GM23338 (cell line): Measurements from ENCODE around the gene MAP1LC3A. TPM values are rescaled to one million over a fixed set of nuclear protein-coding genes. Genes with fewer than 3 reads are reported as not detected.

Source experiments
- ATAC-seq: fragments of 200-7000 bp; cut with Tn5 transposase; 3 replicates; pipeline ENCODE4 v1.9.1; 2020
- DNase-seq: peaks from one replicate; pipeline ENCODE4 v3.0.0-alpha.2; 2015; ENCODE audit warnings: low spot score
- H2AFZ ChIP-seq: fragments of 200-600 bp; sonication (generic); 2 replicates; pipeline ENCODE4 v1.8.0; 2016; ENCODE audit warnings: antibody characterized with exemption, mild to moderate bottlenecking, moderate library complexity
- H3F3A ChIP-seq: fragments of 200-600 bp; sonication (generic); replicated peaks from 2 replicates; pipeline ENCODE4 v1.8.0; 2017; ENCODE audit warnings: antibody characterized with exemption, mixed run types, low read depth
- H3K27ac ChIP-seq: fragments of 200-600 bp; sonication (generic); 2 replicates; pipeline ENCODE4 v1.6.1; 2016; ENCODE audit warnings: low read depth
- H3K27me3 ChIP-seq: fragments of 200-600 bp; sonication (generic); 2 replicates; pipeline ENCODE4 v1.8.0; 2016; ENCODE audit warnings: mild to moderate bottlenecking, mixed run types, moderate library complexity; ENCODE audit not compliant: insufficient read depth
- H3K36me3 ChIP-seq: fragments of 200-600 bp; sonication (generic); 2 replicates; pipeline ENCODE4 v1.8.0; 2016; ENCODE audit warnings: mild to moderate bottlenecking; ENCODE audit not compliant: insufficient read depth
- H3K4me1 ChIP-seq: fragments of 200-600 bp; sonication (generic); 2 replicates; pipeline ENCODE4 v1.8.0; 2016; ENCODE audit warnings: mild to moderate bottlenecking, moderate library complexity; ENCODE audit not compliant: insufficient read depth
- H3K4me2 ChIP-seq: fragments of 200-600 bp; sonication (generic); 2 replicates; pipeline ENCODE4 v1.7.1; 2017; ENCODE audit warnings: mixed run types
- H3K4me3 ChIP-seq: fragments of 200-600 bp; sonication (generic); 2 replicates; pipeline ENCODE4 v1.6.1; 2016; ENCODE audit warnings: mixed run types
- H3K79me2 ChIP-seq: fragments of 200-600 bp; sonication (generic); replicated peaks from 2 replicates; pipeline ENCODE4 v1.8.0; 2017; ENCODE audit warnings: mild to moderate bottlenecking; ENCODE audit not compliant: insufficient read depth
- H3K9me2 ChIP-seq: fragments of 200-600 bp; sonication (generic); 2 replicates; pipeline ENCODE4 v1.8.0; 2017; ENCODE audit not compliant: insufficient read depth
- H4K20me1 ChIP-seq: fragments of 200-600 bp; sonication (generic); replicated peaks from 2 replicates; pipeline ENCODE4 v1.8.0; 2017; ENCODE audit warnings: mild to moderate bottlenecking; ENCODE audit not compliant: insufficient read depth
- H3K27ac Mint-ChIP-seq: 2 replicates; pipeline ENCODE4 v1.8.0; 2020; ENCODE audit warnings: inconsistent platforms, mild to moderate bottlenecking, moderate library complexity, mixed read lengths
- H3K27me3 Mint-ChIP-seq: 3 replicates; pipeline ENCODE4 v1.8.0; 2022; ENCODE audit warnings: low read depth, mild to moderate bottlenecking, moderate library complexity, mixed read lengths, inconsistent platforms; ENCODE audit not compliant: insufficient read depth, poor library complexity
- H3K36me3 Mint-ChIP-seq: 3 replicates; pipeline ENCODE4 v1.8.0; 2021; ENCODE audit warnings: low read depth, mild to moderate bottlenecking, inconsistent platforms, moderate library complexity, mixed read lengths
- H3K4me1 Mint-ChIP-seq: 3 replicates; pipeline ENCODE4 v1.8.0; 2020; ENCODE audit warnings: mild to moderate bottlenecking, inconsistent platforms, mixed read lengths
- H3K4me3 Mint-ChIP-seq: 3 replicates; pipeline ENCODE4 v1.8.0; 2021; ENCODE audit warnings: moderate library complexity, mild to moderate bottlenecking, inconsistent platforms, mixed read lengths
- H3K9me3 Mint-ChIP-seq: 3 replicates; pipeline ENCODE4 v1.8.0; 2020; ENCODE audit warnings: moderate library complexity, mild to moderate bottlenecking, inconsistent platforms, mixed read lengths
- CREB1 ChIP-seq: fragments of 250-450 bp; sonication (Bioruptor Pico); IDR thresholded peaks from 2 replicates; pipeline ENCODE4 v1.5.0; 2020; ENCODE audit warnings: low read depth, mild to moderate bottlenecking, moderate library complexity
- ETS1 ChIP-seq: IDR thresholded peaks from 2 replicates; pipeline ENCODE4 v1.6.1; 2016; ENCODE audit warnings: antibody characterized with exemption
- EZH2phosphoT487 ChIP-seq: fragments of 200-600 bp; sonication (generic); IDR thresholded peaks from one replicate; pipeline ENCODE4 v1.8.1; 2018; ENCODE audit warnings: antibody characterized with exemption; ENCODE audit not compliant: unreplicated experiment
- POLR2AphosphoS5 ChIP-seq: IDR thresholded peaks from 2 replicates; pipeline ENCODE4 v1.6.1; 2016; ENCODE audit warnings: antibody characterized with exemption, low read depth
- STAT1 ChIP-seq: IDR thresholded peaks from one replicate; pipeline ENCODE4 v1.6.1; 2016; ENCODE audit warnings: antibody characterized with exemption; ENCODE audit not compliant: unreplicated experiment
- ZNF114 ChIP-seq: fragments of 250-450 bp; sonication (Bioruptor Pico); IDR thresholded peaks from 2 replicates; pipeline ENCODE4 v1.5.0; 2020; ENCODE audit warnings: mild to moderate bottlenecking, moderate library complexity
- ZNF462 ChIP-seq: fragments of 250-450 bp; sonication (Bioruptor Pico); IDR thresholded peaks from 2 replicates; pipeline ENCODE4 v1.5.0; 2020; ENCODE audit warnings: mild to moderate bottlenecking, moderate library complexity
- polyA plus RNA-seq: library from polyadenylated mRNA; unstranded; fragments of >200 nt; fragmentation: Nextera tagmentation; extraction: Ambion mirVana; gene quantifications from 2 replicates; pipeline ENCODE4 v1.2.1, GENCODE V29; 2016
- total RNA-seq: library from RNA; depleted of rRNA; stranded (reverse); fragments of >200 nt; shearing (Covaris generic); gene quantifications from 2 replicates; pipeline ENCODE4 v1.2.3, GENCODE V29; 2014

Gene MAP1LC3A
- total and polyA plus RNA-seq, 2 experiments from 2014 or later, result 15.2 to 15.9 TPM

DNA sequence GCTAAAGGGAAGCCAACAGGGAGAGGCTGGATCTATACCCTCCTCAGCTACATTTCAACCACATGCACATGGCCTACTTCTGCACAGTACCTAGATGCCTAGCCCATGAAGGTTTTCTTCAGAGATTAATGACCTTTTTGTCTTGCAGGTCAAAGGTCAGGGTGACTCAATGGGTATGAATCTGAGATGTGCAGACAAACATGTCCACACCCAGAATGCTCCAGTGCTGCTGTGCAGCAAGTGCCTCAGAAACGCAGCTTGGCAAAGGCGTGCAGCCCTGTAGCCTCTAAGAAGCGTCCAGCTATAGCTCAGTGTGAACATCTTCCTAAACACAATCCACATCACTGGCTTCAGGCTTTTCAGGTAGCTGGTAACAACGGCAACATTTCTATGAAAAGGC lies 24.4 kb downstream of the MAP1LC3A start (continued):
- no peak for TF ChIP-seq ZNF462 (CRISPR knock-in tag)
- TF ChIP-seq CREB1 (CRISPR knock-in tag), result no peak
- TF ChIP-seq POLR2AphosphoS5, result no peak

GRCh38 chr20:34583544-34583943 lies 25.0 kb downstream of the MAP1LC3A start:
- H3F3A ChIP-seq, result no peaks in the 10 kb centered on the region
- H3K79me2 ChIP-seq, result no peaks in the 10 kb centered on the region
- H2AFZ ChIP-seq, result no peak overlapping the region
- no peak overlapping the region for H3K27ac ChIP-seq
- Mint-ChIP-seq H3K4me3 (no peak overlapping the region), H3K27ac (no peak overlapping the region), H3K4me1 (no peaks in the 10 kb centered on the region), H3K36me3 (peaks cover 4% of the 10 kb centered on the region), H3K27me3 (peaks cover 4% of the 10 kb centered on the region), H3K9me3 (no peaks in the 10 kb centered on the region)
- H3K4me1 ChIP-seq, result no peaks in the 10 kb centered on the region
- H3K4me3 ChIP-seq, result no peak overlapping the region
- no peaks in the 10 kb centered on the region; the same call in 1 of the 2 replicates for H3K36me3 ChIP-seq
- no peaks in the 10 kb centered on the region for H3K27me3 ChIP-seq
- no peak for TF ChIP-seq ZNF462 (CRISPR knock-in tag)
- TF ChIP-seq STAT1, result no peak
- TF ChIP-seq ZNF114, result no peak
- no peak for TF ChIP-seq POLR2AphosphoS5
- TF ChIP-seq CREB1 (CRISPR knock-in tag), result no peak
- TF ChIP-seq ETS1, result no peak
- TF ChIP-seq EZH2phosphoT487, result no peak
- H4K20me1 ChIP-seq, result no peaks in the 10 kb centered on the region; the same call in 1 of the 2 replicates
- H3K9me2 ChIP-seq, result no peaks in the 10 kb centered on the region
- H3K4me2 ChIP-seq, result no peak overlapping the region
- DNase-seq (no peak), ATAC-seq (no peak)
